Astrocyte (in vitro differentiated cells and primary cell): ENCODE results near the gene HMX1. TPM values are rescaled to one million over a fixed set of nuclear protein-coding genes. Genes with fewer than 3 reads are reported as not detected.

Experiments
- DNase-seq: peaks from one replicate; pipeline ENCODE4 v3.0.0-alpha.2; 2010; ENCODE audit warnings: low read depth
- FAIRE-seq: peaks from 2 replicates; lab custom pipeline; 2011; peaks lifted over from hg19 to GRCh38; lab: Jason Lieb, UNC
- H2AFZ ChIP-seq: 2 replicates; pipeline ENCODE4 v1.6.0; 2012; ENCODE audit warnings: low read depth, low read length, inconsistent platforms
- H3K27ac ChIP-seq: 2 replicates; pipeline ENCODE4 v1.5.1; 2011; ENCODE audit warnings: low read depth, low read length, inconsistent platforms
- H3K27me3 ChIP-seq: 2 replicates; pipeline ENCODE4 v1.6.0; 2011; ENCODE audit warnings: low read length, inconsistent platforms; ENCODE audit not compliant: insufficient read depth
- H3K36me3 ChIP-seq: 2 replicates; pipeline ENCODE4 v1.5.1; 2011; ENCODE audit warnings: low read length, inconsistent platforms; ENCODE audit not compliant: insufficient read depth
- H3K4me1 ChIP-seq: 2 replicates; pipeline ENCODE4 v1.5.1; 2011; ENCODE audit warnings: low read length, inconsistent platforms; ENCODE audit not compliant: insufficient read depth
- H3K4me2 ChIP-seq: 2 replicates; pipeline ENCODE4 v1.6.0; 2012; ENCODE audit warnings: low read length, inconsistent platforms
- H3K4me3 ChIP-seq: 2 replicates; pipeline ENCODE4 v1.5.1; 2011; ENCODE audit warnings: low read depth, mild to moderate bottlenecking, low read length, inconsistent platforms; ENCODE audit not compliant: insufficient read depth
- H3K79me2 ChIP-seq: 2 replicates; pipeline ENCODE4 v1.6.0; 2012; ENCODE audit warnings: mild to moderate bottlenecking, low read length, inconsistent platforms; ENCODE audit not compliant: insufficient read depth
- H3K9ac ChIP-seq: 2 replicates; pipeline ENCODE4 v1.6.0; 2012; ENCODE audit warnings: mild to moderate bottlenecking, low read length, inconsistent platforms
- H3K9me3 ChIP-seq: 2 replicates; pipeline ENCODE4 v1.5.1; 2012; ENCODE audit warnings: low read depth, mild to moderate bottlenecking, low read length, inconsistent platforms; ENCODE audit not compliant: insufficient read depth
- H4K20me1 ChIP-seq: 2 replicates; pipeline ENCODE4 v1.6.0; 2012; ENCODE audit warnings: low read length, inconsistent platforms; ENCODE audit not compliant: insufficient read depth
- H3K27ac Mint-ChIP-seq: one replicate; pipeline ENCODE4 v1.8.0; 2021; ENCODE audit warnings: mild to moderate bottlenecking, mixed read lengths; ENCODE audit not compliant: unreplicated experiment
- H3K27me3 Mint-ChIP-seq: one replicate; pipeline ENCODE4 v1.8.0; 2021; ENCODE audit warnings: low read depth, mixed read lengths; ENCODE audit not compliant: unreplicated experiment
- H3K36me3 Mint-ChIP-seq: one replicate; pipeline ENCODE4 v1.8.0; 2021; ENCODE audit warnings: low read depth, mixed read lengths; ENCODE audit not compliant: unreplicated experiment
- H3K4me1 Mint-ChIP-seq: one replicate; pipeline ENCODE4 v1.8.0; 2021; ENCODE audit warnings: low read depth, mixed read lengths; ENCODE audit not compliant: unreplicated experiment
- H3K4me3 Mint-ChIP-seq: one replicate; pipeline ENCODE4 v1.8.0; 2021; ENCODE audit warnings: mild to moderate bottlenecking, moderate library complexity, mixed read lengths; ENCODE audit not compliant: unreplicated experiment
- H3K9me3 Mint-ChIP-seq: one replicate; pipeline ENCODE4 v1.8.0; 2021; ENCODE audit warnings: mild to moderate bottlenecking, mixed read lengths; ENCODE audit not compliant: unreplicated experiment
- CTCF ChIP-seq: IDR thresholded peaks from 2 replicates; pipeline ENCODE4 v1.5.1; 2011; ENCODE audit warnings: low read depth, mild to moderate bottlenecking, inconsistent platforms, low read length, moderate library complexity; ENCODE audit not compliant: insufficient read depth
- EZH2 ChIP-seq: IDR thresholded peaks from 2 replicates; pipeline ENCODE4 v1.6.1; 2012; ENCODE audit warnings: mild to moderate bottlenecking, low read length, inconsistent platforms; ENCODE audit not compliant: insufficient read depth
- total RNA-seq: library from RNA; stranded (reverse); gene quantifications from 2 replicates; pipeline ENCODE4 v1.2.1, GENCODE V29; 2021

Gene HMX1
- total RNA-seq, 1 donor from 2014 or later = 0.25 TPM

DNA sequence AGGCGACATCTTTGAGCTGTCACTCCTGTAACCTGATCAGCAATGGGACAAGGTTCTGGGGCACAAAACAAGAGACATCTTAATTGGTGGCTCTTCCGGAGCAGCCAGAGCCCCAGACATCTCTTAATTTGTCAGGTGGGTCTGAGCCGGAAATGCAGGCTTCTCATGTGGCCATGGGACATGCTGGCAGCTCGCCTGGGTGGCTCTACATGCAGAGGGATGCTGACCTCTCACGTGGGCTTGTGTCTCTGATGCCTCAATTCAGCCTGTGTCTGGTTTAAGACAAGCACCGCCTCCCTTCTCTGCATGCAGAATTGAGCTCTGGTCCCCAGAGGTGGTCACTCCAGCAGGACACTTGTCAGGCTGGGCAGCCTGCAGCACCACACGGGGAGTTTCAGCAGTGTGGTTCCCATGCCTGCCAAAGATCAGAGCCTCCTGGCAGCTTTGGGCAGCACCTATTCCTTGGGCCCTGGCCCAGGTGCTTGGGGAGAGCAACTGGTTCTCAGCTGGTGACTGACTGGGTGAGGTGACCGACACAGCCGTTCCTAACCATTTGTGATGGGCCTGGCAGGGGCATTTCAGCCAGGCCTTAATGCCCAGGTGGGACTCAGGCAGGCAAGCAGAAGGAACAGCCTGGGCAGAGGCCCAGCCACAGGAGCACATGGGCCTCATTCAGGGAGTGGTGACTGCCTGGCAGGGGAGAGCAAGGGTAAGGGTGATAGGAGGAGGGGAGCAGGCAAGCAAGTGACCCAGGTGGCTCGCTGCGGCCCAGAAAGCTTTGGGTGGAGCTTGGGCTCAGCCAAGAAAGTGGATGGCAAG lies 53.4 kb downstream of the HMX1 start:
- Histone ChIP-seq H3K9ac (no peak overlapping the region), H3K4me1 (no peaks in the 10 kb centered on the region), H4K20me1 (no peaks in the 10 kb centered on the region), H3K4me3 (no peak overlapping the region), H3K36me3 (no peaks in the 10 kb centered on the region), H3K4me2 (no peak overlapping the region), H3K79me2 (no peaks in the 10 kb centered on the region), H3K27ac (no peak overlapping the region), H2AFZ (no peak overlapping the region), H3K27me3 (no peaks in the 10 kb centered on the region), H3K9me3 (peaks cover 3% of the 10 kb centered on the region)
- FAIRE-seq = no peak
- Mint-ChIP-seq H3K4me3 (no peak overlapping the region), H3K27ac (peak overlapping the region; percentile 18), H3K36me3 (no peaks in the 10 kb centered on the region), H3K27me3 (peaks cover 50% of the 10 kb centered on the region), H3K4me1 (no peaks in the 10 kb centered on the region), H3K9me3 (no peaks in the 10 kb centered on the region)
- DNase-seq = no peak
- TF ChIP-seq CTCF = no peak
- TF ChIP-seq EZH2 = no peak

- H3K79me2 ChIP-seq = no peaks in the 10 kb centered on the region
- FAIRE-seq = no peak
- H3K27ac ChIP-seq = no peak overlapping the region
Observed at GRCh38 chr4:8817813-8818062, 53.9 kb downstream of the HMX1 start.

More at GRCh38 chr4:8817813-8818062, 53.9 kb downstream of the HMX1 start:
- no peaks in the 10 kb centered on the region for H3K36me3 Mint-ChIP-seq
- no peak overlapping the region for H3K27ac Mint-ChIP-seq
- peaks cover 46% of the 10 kb centered on the region for H3K27me3 Mint-ChIP-seq
- H4K20me1 ChIP-seq = no peaks in the 10 kb centered on the region
- no peak overlapping the region for H3K4me2 ChIP-seq
- no peak overlapping the region for H3K4me3 Mint-ChIP-seq
- no peak overlapping the region for H3K4me3 ChIP-seq
- TF ChIP-seq CTCF (no peak), EZH2 (no peak)
- H3K4me1 Mint-ChIP-seq = no peaks in the 10 kb centered on the region
- no peaks in the 10 kb centered on the region for H3K27me3 ChIP-seq
- no peak overlapping the region for H2AFZ ChIP-seq
- H3K36me3 ChIP-seq = no peaks in the 10 kb centered on the region
- H3K9ac ChIP-seq = no peak overlapping the region
- H3K9me3 ChIP-seq = peaks cover 3% of the 10 kb centered on the region
- H3K4me1 ChIP-seq = no peaks in the 10 kb centered on the region
- no peak for DNase-seq
- H3K9me3 Mint-ChIP-seq = no peaks in the 10 kb centered on the region
